Stimulated activated CD8-positive, alpha-beta memory T cell treated with anti-CD3 and anti-CD28 coated beads, Interleukin-12 subunit alpha, Interleukin-12 subunit beta, amount 100 ng/mL, for 1 hour (primary cell): ENCODE data around the gene CTSG.
"Not testable (repeated sequence)": the region's sequence is repeated elsewhere in the genome, so short reads cannot be mapped to it uniquely, and the experiment has no call there.

Experiments
- DNase-seq: peaks from one replicate; pipeline ENCODE4 v3.0.0-alpha.2; 2020; ENCODE audit warnings: low read depth

The CTSG gene

DNA sequence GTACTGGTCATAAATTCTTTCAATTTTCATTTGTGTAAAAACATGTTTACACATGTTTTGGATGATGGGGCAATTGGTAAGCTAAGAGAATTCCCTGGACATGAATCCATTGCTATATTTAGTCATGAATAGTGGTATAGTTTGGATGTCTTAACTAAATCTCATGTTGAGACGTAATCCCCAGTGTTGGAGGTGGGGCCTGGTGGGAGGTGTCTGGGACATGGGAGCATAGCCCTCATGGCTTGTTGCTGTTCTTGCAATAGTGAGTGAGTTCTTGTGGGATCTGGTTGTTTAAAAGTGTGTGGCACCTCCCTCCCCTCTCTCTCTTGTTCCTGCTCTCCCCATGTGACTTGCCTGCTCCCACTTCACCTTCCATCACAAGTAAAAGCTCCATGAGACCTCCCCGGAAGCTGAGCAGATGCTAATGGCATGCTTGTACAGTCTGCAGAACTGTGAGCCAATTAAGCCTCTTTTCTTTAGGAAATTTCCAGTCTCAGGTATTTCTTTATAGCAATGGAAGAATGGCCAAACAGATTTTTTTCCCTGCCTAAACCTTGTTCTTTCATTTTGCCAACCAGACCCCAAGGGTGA is 33.6 kb downstream of the CTSG start:
- no peak for DNase-seq

DNA sequence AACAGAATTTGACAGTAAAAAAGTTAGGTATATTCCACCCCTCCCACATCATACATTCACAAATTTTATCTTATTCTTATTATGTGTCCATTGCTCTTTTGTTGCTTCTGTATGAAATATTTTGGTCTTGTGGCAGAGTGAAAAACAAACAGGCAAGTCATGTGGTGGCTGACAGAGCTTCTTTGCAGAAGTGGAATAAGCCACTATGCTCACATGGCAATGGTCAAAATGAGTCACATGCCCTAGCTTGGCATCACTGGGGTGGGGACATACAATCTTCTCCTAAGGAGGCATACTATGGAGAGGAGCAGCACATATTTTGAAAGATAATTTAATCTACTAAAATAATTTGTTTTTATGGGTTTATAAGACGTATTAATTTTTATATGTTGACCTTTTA is 40.3 kb downstream of the CTSG start:
- DNase-seq, result no peak

DNA sequence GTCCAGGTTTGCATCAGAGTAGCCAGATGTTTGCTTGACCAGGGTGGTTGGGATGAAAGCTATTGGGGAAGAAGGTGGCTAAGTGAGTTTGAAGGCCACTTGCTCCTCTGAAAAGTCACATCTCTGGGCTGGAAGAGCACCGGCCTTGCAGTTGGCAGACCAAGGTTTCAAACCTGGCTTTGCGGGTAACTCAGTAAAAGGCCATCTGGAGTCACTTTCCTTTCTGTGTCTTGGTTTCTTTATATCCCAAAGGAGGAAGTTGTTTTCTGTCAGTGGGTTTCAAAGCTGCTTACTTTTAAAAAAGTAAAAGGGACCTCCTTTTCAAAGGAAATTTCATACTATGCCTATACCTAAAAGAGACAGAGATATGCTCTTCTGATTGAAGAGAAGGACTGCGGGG is 41.8 kb downstream of the CTSG start:
- no peak for DNase-seq

DNA sequence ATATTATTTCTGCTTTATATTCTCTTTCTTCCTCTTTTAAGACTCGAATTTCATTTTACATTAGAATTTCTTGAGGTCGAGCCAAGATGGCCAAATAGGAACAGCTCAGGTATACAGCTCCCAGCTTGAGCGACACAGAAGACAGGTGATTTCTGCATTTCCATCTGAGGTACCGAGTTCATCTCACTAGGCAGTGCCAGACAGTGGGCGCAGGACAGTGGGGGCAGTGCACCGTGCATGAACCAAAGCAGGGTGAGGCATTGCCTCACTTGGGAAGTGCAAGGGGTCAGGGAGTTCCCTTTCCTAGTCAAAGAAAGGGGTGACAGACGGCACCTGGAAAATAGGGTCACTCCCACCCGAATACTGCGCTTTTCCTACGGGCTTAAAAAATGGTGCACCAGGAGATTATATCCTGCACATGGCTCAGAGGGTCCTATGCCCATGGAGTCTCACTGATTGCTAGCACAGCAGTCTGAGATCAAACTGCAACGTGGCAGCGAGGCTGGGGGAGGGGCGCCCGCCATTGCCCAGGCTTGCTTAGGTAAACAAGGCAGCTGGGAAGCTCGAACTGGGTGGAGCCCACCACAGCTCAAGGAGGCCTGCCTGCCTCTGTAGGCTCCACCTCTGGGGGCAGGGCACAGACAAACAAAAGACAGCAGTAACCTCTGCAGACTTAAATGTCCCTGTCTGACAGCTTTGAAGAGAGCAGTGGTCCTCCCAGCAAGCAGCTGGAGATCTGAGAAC is 50.0 kb downstream of the CTSG start:
- not testable (repeated sequence) for DNase-seq
